Esophagus (tissue), 2 donors: Measurements from ENCODE around the gene CEP89. TPM values are rescaled to one million over a fixed set of nuclear protein-coding genes. Genes with fewer than 3 reads are reported as not detected.
"Not testable (repeated sequence)": the region's sequence is repeated elsewhere in the genome, so short reads cannot be mapped to it uniquely, and the experiment has no call there.

Experiments used
- H3K27ac ChIP-seq, 2 donors: one replicate each; pipeline ENCODE4 v1.5.1; 2013; ENCODE audit warnings: low read depth in 2 of 2, mild to moderate bottlenecking in 2 of 2, inconsistent platforms in 1 of 2, low read length in 1 of 2, moderate library complexity in 1 of 2
- H3K27me3 ChIP-seq, 2 donors: one replicate each; pipeline ENCODE4 v1.6.1; 2013; ENCODE audit warnings: low read length in 2 of 2, control low read depth in 1 of 2, mild to moderate bottlenecking in 1 of 2; ENCODE audit not compliant: insufficient read depth in 2 of 2, control insufficient read depth in 1 of 2
- H3K36me3 ChIP-seq, 2 donors: one replicate each; pipeline ENCODE4 v1.6.1; 2013; ENCODE audit warnings: low read length in 1 of 2; ENCODE audit not compliant: control insufficient read depth in 2 of 2, insufficient read depth in 2 of 2
- H3K4me1 ChIP-seq, 2 donors: one replicate each; pipeline ENCODE4 v1.6.1; 2013; ENCODE audit warnings: low read length in 1 of 2; ENCODE audit not compliant: control insufficient read depth in 2 of 2, insufficient read depth in 2 of 2
- H3K4me3 ChIP-seq, 2 donors: one replicate each; pipeline ENCODE4 v1.5.1; 2013; ENCODE audit warnings: low read length in 2 of 2, mild to moderate bottlenecking in 2 of 2, low read depth in 1 of 2, moderate library complexity in 1 of 2
- H3K9me3 ChIP-seq, 2 donors: one replicate each; pipeline ENCODE4 v1.6.1; 2013; ENCODE audit warnings: mild to moderate bottlenecking in 2 of 2, low read depth in 1 of 2, low read length in 1 of 2, moderate library complexity in 1 of 2; ENCODE audit not compliant: control insufficient read depth in 2 of 2, insufficient read depth in 1 of 2
- WGBS, 2 donors: extraction: QIAGEN DNeasy Blood & Tissue Kit; methylation state at CpG; one replicate each; pipeline ENCODE4 v1.1.7; 2013; 5-methylcytosine and 5-hydroxymethylcytosine counted together
- polyA plus RNA-seq, 2 donors: library from polyadenylated mRNA; stranded (reverse); fragments of 200-250 nt; gene quantifications; one replicate each; pipeline ENCODE4 v1.2.3, GENCODE V29; 2013
- donor health status: healthy with polysubstance abuse.
- donor health status: Bipolar disorder and iron deficiency.

Gene CEP89
- polyA plus RNA-seq, 2 donors, result 6.3 to 8.2 TPM

- no peak overlapping the region for H3K4me3 ChIP-seq
- H3K27me3 ChIP-seq, result no peaks in the 10 kb centered on the region
- peaks cover 0 to 8% of the 10 kb centered on the region in 2 donors for H3K36me3 ChIP-seq
- H3K27ac ChIP-seq, result no peak overlapping the region
- WGBS, 2 donors, result 91 to 93% methylated on average over 19 of the region's 19 CpGs
- no peaks in the 10 kb centered on the region for H3K4me1 ChIP-seq
- no peaks in the 10 kb centered on the region for H3K9me3 ChIP-seq
Measured at GRCh38 chr19:32862173-32862572, 109.6 kb downstream of the CEP89 start.

- Histone ChIP-seq H3K36me3 (peaks cover 0 to 8% of the 10 kb centered on the region in 2 donors), H3K4me1 (no peaks in the 10 kb centered on the region), H3K27me3 (no peaks in the 10 kb centered on the region), H3K4me3 (no peak overlapping the region), H3K27ac (no peak overlapping the region), H3K9me3 (no peaks in the 10 kb centered on the region)
- 93 to 97% methylated on average over 3 of the region's 3 CpGs for WGBS, 2 donors
Measured at GRCh38 chr19:32861596-32861995, 110.2 kb downstream of the CEP89 start.

GRCh38 chr19:32859591-32859990 is 112.2 kb downstream of the CEP89 start:
- no peak overlapping the region for H3K4me3 ChIP-seq

GRCh38 chr19:32858559-32858958 is 113.2 kb downstream of the CEP89 start:
- Histone ChIP-seq H3K4me1 (no peaks in the 10 kb centered on the region), H3K36me3 (peaks cover 0 to 3% of the 10 kb centered on the region in 2 donors), H3K27me3 (no peaks in the 10 kb centered on the region), H3K9me3 (peaks cover 0 to 2% of the 10 kb centered on the region in 2 donors), H3K4me3 (no peak overlapping the region), H3K27ac (no peak overlapping the region)
- WGBS, 2 donors, result 91 to 97% methylated on average over 10 of the region's 10 CpGs

More at GRCh38 chr19:32859591-32859990, 112.2 kb downstream of the CEP89 start:
- 94 to 97% methylated on average over 19 of the region's 19 CpGs for WGBS, 2 donors
- Histone ChIP-seq H3K4me1 (no peaks in the 10 kb centered on the region), H3K27me3 (no peaks in the 10 kb centered on the region), H3K27ac (no peak overlapping the region), H3K9me3 (peaks cover 0 to 2% of the 10 kb centered on the region in 2 donors), H3K36me3 (peaks cover 0 to 8% of the 10 kb centered on the region in 2 donors)

- H3K4me3 ChIP-seq, result no peak overlapping the region
- peaks cover 0 to 2% of the 10 kb centered on the region in 2 donors for H3K9me3 ChIP-seq
- H3K4me1 ChIP-seq, result no peaks in the 10 kb centered on the region
- H3K27ac ChIP-seq, result no peak overlapping the region
- H3K27me3 ChIP-seq, result no peaks in the 10 kb centered on the region
- 88 to 91% methylated on average over 13 of the region's 13 CpGs for WGBS, 2 donors
- peaks cover 0 to 3% of the 10 kb centered on the region in 2 donors for H3K36me3 ChIP-seq
Measured at GRCh38 chr19:32858155-32858554, 113.6 kb downstream of the CEP89 start.

GRCh38 chr19:32857584-32857983 is 114.2 kb downstream of the CEP89 start:
- 86 to 92% methylated on average over 5 of the region's 5 CpGs for WGBS, 2 donors

GRCh38 chr19:32856818-32857217 is 114.9 kb downstream of the CEP89 start:
- H3K36me3 ChIP-seq, H3K4me3 ChIP-seq, H3K27me3 ChIP-seq, H3K27ac ChIP-seq, H3K9me3 ChIP-seq, H3K4me1 ChIP-seq: not testable (repeated sequence)
- 96% methylated on average over 7 of the region's 7 CpGs for WGBS, 2 donors

More at GRCh38 chr19:32857584-32857983, 114.2 kb downstream of the CEP89 start:
- Histone ChIP-seq H3K27ac (no peak overlapping the region), H3K4me1 (no peaks in the 10 kb centered on the region), H3K4me3 (no peak overlapping the region), H3K36me3 (peaks cover 0 to 3% of the 10 kb centered on the region in 2 donors), H3K27me3 (no peaks in the 10 kb centered on the region), H3K9me3 (peaks cover 0 to 2% of the 10 kb centered on the region in 2 donors)

- H3K36me3 ChIP-seq, result no peaks in the 10 kb centered on the region
- no peaks in the 10 kb centered on the region for H3K27me3 ChIP-seq
- peaks cover 0 to 2% of the 10 kb centered on the region in 2 donors for H3K9me3 ChIP-seq
- 90 to 92% methylated on average over 6 of the region's 6 CpGs for WGBS, 2 donors
- no peaks in the 10 kb centered on the region for H3K4me1 ChIP-seq
- no peak overlapping the region for H3K4me3 ChIP-seq
- H3K27ac ChIP-seq, result no peak overlapping the region
Measured at GRCh38 chr19:32852216-32852615, 119.5 kb downstream of the CEP89 start.

GRCh38 chr19:32848035-32848434 is 123.7 kb downstream of the CEP89 start:
- not testable (repeated sequence) for H3K4me1 ChIP-seq, H3K4me3 ChIP-seq, H3K36me3 ChIP-seq, H3K27ac ChIP-seq, H3K27me3 ChIP-seq, H3K9me3 ChIP-seq
- WGBS, 2 donors, result no CpG with 5 or more reads among the region's 2 CpGs

GRCh38 chr19:32843716-32844245 is 128.0 kb downstream of the CEP89 start:
- Histone ChIP-seq H3K36me3 (no peaks in the 10 kb centered on the region), H3K9me3 (no peaks in the 10 kb centered on the region), H3K4me1 (no peaks in the 10 kb centered on the region), H3K4me3 (no peak overlapping the region), H3K27ac (no peak overlapping the region), H3K27me3 (no peaks in the 10 kb centered on the region)
- 96% methylated on average over 19 of the region's 19 CpGs for WGBS, 2 donors
